Tibial nerve (tissue), 4 donors: ENCODE data around the gene NAGA. TPM values are rescaled to one million over a fixed set of nuclear protein-coding genes. Genes with fewer than 3 reads are reported as not detected.

ENCODE experiments used
- DNase-seq, 2 donors: peaks; one replicate each; pipeline ENCODE4 v3.0.0-alpha.2; 2019; ENCODE audit warnings: low spot score in 2 of 2
- H3K27ac ChIP-seq, 4 donors: fragments of 200-600 bp; sonication (generic) in 3 of 4; one replicate each; pipeline ENCODE4 v1.5.1; 2017 to 2019; ENCODE audit warnings: mild to moderate bottlenecking in 1 of 4
- H3K27me3 ChIP-seq, 2 donors: fragments of 200-600 bp; sonication (generic) in 1 of 2; one replicate each; pipeline versions ENCODE4 v1.5.1 to v1.6.0; 2017 to 2019
- H3K36me3 ChIP-seq, 3 donors: fragments of 200-600 bp; sonication (generic); one replicate each; pipeline ENCODE4 v1.5.1; 2018 to 2019
- H3K4me1 ChIP-seq, 4 donors: fragments of 200-600 bp; sonication (generic) in 3 of 4; one replicate each; pipeline ENCODE4 v1.5.1; 2017 to 2019
- H3K4me3 ChIP-seq, 4 donors: fragments of 200-600 bp; sonication (generic) in 3 of 4; one replicate each; pipeline ENCODE4 v1.5.1; 2017 to 2019; ENCODE audit warnings: mild to moderate bottlenecking in 1 of 4, moderate library complexity in 1 of 4
- H3K9me3 ChIP-seq, 4 donors: fragments of 200-600 bp; sonication (generic) in 3 of 4; one replicate each; pipeline ENCODE4 v1.5.1; 2017 to 2019
- EP300 ChIP-seq, 2 donors: sonication (generic); formaldehyde crosslinking; IDR thresholded peaks; one replicate each; pipeline ENCODE4 v1.6.1; 2017; ENCODE audit warnings: antibody characterized with exemption in 2 of 2, mild to moderate bottlenecking in 1 of 2
- POLR2A ChIP-seq, 2 donors: fragments of 450-650 bp; IDR thresholded peaks; one replicate each; pipeline ENCODE4 v1.6.1; 2017; ENCODE audit warnings: antibody characterized with exemption in 2 of 2, mild to moderate bottlenecking in 2 of 2, moderate library complexity in 2 of 2
- WGBS, 2 donors: methylation state at CpG; one replicate each; pipeline ENCODE4 v1.1.5; 2018; 5-methylcytosine and 5-hydroxymethylcytosine counted together
- total RNA-seq, 4 donors: library from RNA; depleted of rRNA; stranded (reverse); fragments of >200 nt; gene quantifications; one replicate each; pipeline ENCODE4 v1.1.0, GENCODE V29; 2016
- TF ChIP-seq, protein P1 (sequence below), 5 experiments: fragments of 200-600 bp in 3 of 5; fragments of 450-650 bp in 2 of 5; sonication (generic) in 3 of 5; IDR thresholded peaks; one replicate each; pipeline ENCODE4 v1.5.1; 2016 to 2019; ENCODE audit warnings: antibody characterized with exemption in 5 of 5, mild to moderate bottlenecking in 3 of 5, moderate library complexity in 2 of 5

Gene NAGA
- total RNA-seq, 4 donors from 2014 or later = 19.9 to 32.9 (median 30.0) TPM

DNA sequence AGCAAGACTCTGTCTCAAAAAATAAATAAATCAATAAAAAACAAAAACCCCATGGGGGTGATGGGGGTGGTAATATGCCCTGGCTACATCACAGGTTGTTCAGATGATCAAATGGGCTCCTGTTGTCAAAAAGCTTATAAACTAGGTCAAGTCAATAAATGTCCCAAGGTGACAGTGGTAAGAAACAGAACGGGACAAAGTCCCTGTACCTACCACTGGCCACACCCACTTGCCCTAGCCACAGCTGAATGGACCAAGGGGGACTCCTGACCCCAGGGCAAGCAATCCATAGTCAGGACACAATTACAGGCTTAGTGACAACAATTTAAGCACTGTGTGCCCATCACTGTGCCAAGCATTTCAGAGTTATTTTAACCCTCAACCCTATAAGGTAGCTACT lies 6.0 kb downstream of the NAGA start:
- Histone ChIP-seq H3K27ac (no peak overlapping the region), H3K27me3 (no peaks in the 10 kb centered on the region), H3K9me3 (no peaks in the 10 kb centered on the region), H3K4me3 (no peak overlapping the region), H3K36me3 (peaks cover 0 to 90% (median 14%) of the 10 kb centered on the region in 3 donors), H3K4me1 (peaks cover 0 to 8% (median 5%) of the 10 kb centered on the region in 4 donors)
- no peak for DNase-seq
- TF ChIP-seq POLR2A (IDR thresholded peaks at IDR 0.05) = no peak
- 75 to 92% methylated on average over 1 of the region's 1 CpG for WGBS, 2 donors

DNA sequence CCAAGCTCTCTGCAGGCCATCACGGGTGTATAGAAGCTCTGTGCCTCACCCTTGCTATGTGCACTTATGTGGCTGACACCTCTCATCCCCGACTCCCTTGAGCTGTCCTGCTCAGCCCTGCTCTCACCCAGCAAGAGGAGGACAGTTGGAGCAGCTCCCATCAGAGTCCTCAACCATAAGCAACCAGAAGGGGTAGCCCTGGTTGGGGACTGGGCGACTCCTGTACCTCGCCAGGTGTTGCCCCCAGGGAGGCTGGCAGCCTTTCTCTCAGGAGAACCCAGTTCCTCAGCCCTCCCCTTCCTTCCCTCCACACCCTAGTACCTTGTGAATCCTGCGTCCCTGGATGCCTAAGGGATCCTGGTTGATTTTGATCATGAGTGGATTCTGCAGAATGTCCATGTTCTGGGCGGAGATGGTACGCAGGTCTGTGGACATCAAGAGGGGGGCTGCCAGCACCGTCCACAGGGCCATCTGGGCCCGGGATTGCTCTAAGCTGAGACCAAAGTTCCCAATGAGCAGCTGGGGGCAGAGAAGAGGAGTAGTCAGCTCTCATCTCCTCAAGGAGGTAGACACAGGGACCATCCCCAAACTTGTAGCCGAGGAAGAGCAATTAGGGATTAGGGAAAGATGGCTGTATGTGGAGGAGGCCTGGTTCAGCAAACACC lies 8.0 kb downstream of the NAGA start:
- Histone ChIP-seq H3K27me3 (no peaks in the 10 kb centered on the region), H3K4me1 (no peaks in the 10 kb centered on the region), H3K9me3 (no peaks in the 10 kb centered on the region), H3K36me3 (peaks cover 0 to 98% (median 14%) of the 10 kb centered on the region in 3 donors), H3K4me3 (no peak overlapping the region), H3K27ac (no peak overlapping the region)
- whole genome bisulfite sequencing, 2 donors = 96% methylated on average over 10 of the region's 10 CpGs
- TF ChIP-seq EP300 (IDR thresholded peaks at IDR 0.05) = no peak
- no peak for TF ChIP-seq POLR2A (IDR thresholded peaks at IDR 0.05)
- TF ChIP-seq, protein P1, sequence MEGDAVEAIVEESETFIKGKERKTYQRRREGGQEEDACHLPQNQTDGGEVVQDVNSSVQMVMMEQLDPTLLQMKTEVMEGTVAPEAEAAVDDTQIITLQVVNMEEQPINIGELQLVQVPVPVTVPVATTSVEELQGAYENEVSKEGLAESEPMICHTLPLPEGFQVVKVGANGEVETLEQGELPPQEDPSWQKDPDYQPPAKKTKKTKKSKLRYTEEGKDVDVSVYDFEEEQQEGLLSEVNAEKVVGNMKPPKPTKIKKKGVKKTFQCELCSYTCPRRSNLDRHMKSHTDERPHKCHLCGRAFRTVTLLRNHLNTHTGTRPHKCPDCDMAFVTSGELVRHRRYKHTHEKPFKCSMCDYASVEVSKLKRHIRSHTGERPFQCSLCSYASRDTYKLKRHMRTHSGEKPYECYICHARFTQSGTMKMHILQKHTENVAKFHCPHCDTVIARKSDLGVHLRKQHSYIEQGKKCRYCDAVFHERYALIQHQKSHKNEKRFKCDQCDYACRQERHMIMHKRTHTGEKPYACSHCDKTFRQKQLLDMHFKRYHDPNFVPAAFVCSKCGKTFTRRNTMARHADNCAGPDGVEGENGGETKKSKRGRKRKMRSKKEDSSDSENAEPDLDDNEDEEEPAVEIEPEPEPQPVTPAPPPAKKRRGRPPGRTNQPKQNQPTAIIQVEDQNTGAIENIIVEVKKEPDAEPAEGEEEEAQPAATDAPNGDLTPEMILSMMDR (IDR thresholded peaks at IDR 0.05) = no peak
- no peak for DNase-seq

DNA sequence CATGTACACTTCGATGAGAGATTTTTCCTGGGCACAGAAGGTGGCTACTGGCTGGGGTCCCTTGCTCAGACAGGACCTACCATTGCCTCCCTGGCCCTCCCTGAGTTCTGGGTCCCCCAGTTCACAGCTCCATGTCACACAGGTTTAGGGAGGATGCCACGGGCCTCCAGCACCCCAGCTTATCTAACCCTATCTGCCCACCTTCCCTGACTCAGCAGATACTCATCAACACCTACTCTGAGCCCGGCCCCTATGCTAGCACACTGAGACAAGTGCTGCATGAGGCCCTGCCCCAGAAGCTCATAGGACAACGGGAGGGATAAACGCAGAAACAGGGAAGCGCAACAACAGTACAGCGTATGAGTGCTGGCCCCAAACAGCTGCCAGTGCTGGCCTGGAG lies 9.6 kb downstream of the NAGA start:
- TF ChIP-seq, protein P1 (IDR thresholded peaks at IDR 0.05) = no peak
- TF ChIP-seq EP300 (IDR thresholded peaks at IDR 0.05) (no peak), POLR2A (IDR thresholded peaks at IDR 0.05) (no peak)
- H3K27me3 ChIP-seq = no peaks in the 10 kb centered on the region
- no peaks in the 10 kb centered on the region for H3K4me1 ChIP-seq
- H3K9me3 ChIP-seq = peaks cover 0 to 14% (median 6%) of the 10 kb centered on the region in 4 donors
- H3K36me3 ChIP-seq = peaks cover 0 to 91% (median 7%) of the 10 kb centered on the region in 3 donors
- 91 to 98% methylated on average over 7 of the region's 7 CpGs for WGBS, 2 donors
- no peak overlapping the region for H3K27ac ChIP-seq
- no peak for DNase-seq
- no peak overlapping the region for H3K4me3 ChIP-seq

DNA sequence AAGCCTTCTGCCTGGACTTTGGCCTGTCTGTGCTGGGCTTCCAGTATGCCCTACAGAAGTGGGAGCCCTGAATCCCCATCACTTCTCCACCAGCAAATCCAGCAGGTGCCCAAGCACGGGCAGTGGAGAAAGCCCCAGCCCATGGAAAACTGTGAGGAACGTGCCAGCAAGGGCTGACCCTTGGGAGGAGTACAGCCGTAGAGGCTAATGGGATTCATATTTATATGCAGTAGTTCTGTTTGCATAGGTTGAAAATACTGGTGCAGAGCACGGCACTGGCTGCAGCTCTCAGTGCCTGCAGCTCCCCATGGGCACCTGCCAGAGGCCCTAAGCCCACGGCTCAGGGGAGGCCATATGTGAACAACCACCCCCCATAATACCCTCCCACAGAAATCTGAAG lies 10.1 kb downstream of the NAGA start:
- no peak overlapping the region for H3K27ac ChIP-seq
- no peak for DNase-seq
- peaks cover 0 to 86% (median 7%) of the 10 kb centered on the region in 3 donors for H3K36me3 ChIP-seq
- no peaks in the 10 kb centered on the region for H3K4me1 ChIP-seq
- H3K4me3 ChIP-seq = no peak overlapping the region
- no peaks in the 10 kb centered on the region for H3K27me3 ChIP-seq
- TF ChIP-seq POLR2A (IDR thresholded peaks at IDR 0.05) = no peak
- TF ChIP-seq EP300 (IDR thresholded peaks at IDR 0.05) = no peak
- TF ChIP-seq, protein P1 (IDR thresholded peaks at IDR 0.05) = no peak
- WGBS, 2 donors = 87 to 100% methylated on average over 3 to 5 of the region's 5 CpGs
- peaks cover 0 to 15% (median 6%) of the 10 kb centered on the region in 4 donors for H3K9me3 ChIP-seq

DNA sequence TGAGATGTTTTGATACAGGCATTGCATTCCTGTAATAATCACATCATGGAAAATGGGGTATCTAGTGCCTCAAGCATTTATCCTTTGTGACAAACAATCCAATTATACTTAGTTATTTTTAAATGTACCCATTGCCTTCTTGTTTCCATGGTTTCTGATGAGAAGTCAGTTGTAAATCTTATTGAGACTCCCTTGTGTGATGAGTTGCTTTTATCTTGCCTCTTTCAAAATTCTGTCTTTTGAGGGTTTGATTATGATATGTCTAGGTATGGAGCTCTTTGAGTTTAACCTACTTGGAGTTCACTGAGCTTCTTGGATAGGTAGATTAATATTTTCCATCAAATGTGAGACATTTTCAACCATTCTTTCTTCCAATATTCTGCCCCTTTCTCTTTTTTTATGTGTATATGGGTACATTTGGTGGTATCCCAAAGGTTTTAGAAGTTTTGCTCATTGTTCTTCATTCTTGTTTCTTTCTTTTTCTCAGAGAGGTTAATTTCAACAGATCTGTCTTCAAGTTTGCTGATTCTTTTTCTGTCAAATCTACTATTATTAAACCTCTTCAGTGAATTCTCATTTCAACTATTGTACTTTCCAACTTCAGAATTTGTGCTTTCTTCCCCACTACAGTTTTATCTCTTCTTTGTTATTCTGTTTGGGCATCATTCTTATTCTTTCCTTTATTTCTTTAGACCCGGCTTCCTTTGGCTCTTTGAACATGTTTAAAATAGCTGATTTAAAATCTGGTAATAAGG lies 13.7 kb downstream of the NAGA start:
- 92 to 98% methylated on average over 1 of the region's 1 CpG for WGBS, 2 donors

More for the DNA sequence above, 13.7 kb downstream of the NAGA start:
- no peak overlapping the region for H3K4me3 ChIP-seq
- H3K36me3 ChIP-seq = peaks cover 0 to 50% (median 7%) of the 10 kb centered on the region in 3 donors
- DNase-seq = no peak
- TF ChIP-seq EP300 (IDR thresholded peaks at IDR 0.05) (no peak), POLR2A (IDR thresholded peaks at IDR 0.05) (no peak)
- TF ChIP-seq, protein P1 (IDR thresholded peaks at IDR 0.05) = no peak
- no peaks in the 10 kb centered on the region for H3K4me1 ChIP-seq
- H3K27ac ChIP-seq = no peak overlapping the region
- H3K9me3 ChIP-seq = peaks cover 0 to 15% (median 6%) of the 10 kb centered on the region in 4 donors
- no peaks in the 10 kb centered on the region for H3K27me3 ChIP-seq
